NCI-H69 (cell line): ENCODE measurements around the gene AP1G1.
"Not testable (repeated sequence)": the region's sequence is repeated elsewhere in the genome, so short reads cannot be mapped to it uniquely, and the experiment has no call there.

Experiments
- DNase-seq: peaks from one replicate; lab custom pipeline; 2025; lab: John Stamatoyannopoulos, UW

Gene AP1G1

GRCh38 chr16:71807905-71808592, 585 bp downstream of the AP1G1 start:
- DNase-seq = peak; percentile 19

- DNase-seq = no peak
These were observed 5.3 kb downstream of the AP1G1 start for GRCh38 chr16:71803305-71803690.

- peak; percentile 8 for DNase-seq
These were observed 12.0 kb downstream of the AP1G1 start for GRCh38 chr16:71796501-71797097.

GRCh38 chr16:71794943-71795342, 13.7 kb downstream of the AP1G1 start:
- DNase-seq = no peak

- DNase-seq = no peak
These were observed 14.6 kb downstream of the AP1G1 start for GRCh38 chr16:71794018-71794417.

- DNase-seq = no peak
These were observed 16.5 kb downstream of the AP1G1 start for GRCh38 chr16:71792176-71792575.

GRCh38 chr16:71790329-71790728, 18.3 kb downstream of the AP1G1 start:
- not testable (repeated sequence) for DNase-seq

GRCh38 chr16:71789136-71789535, 19.5 kb downstream of the AP1G1 start:
- no peak for DNase-seq

- no peak for DNase-seq
These were observed 20.1 kb downstream of the AP1G1 start for GRCh38 chr16:71788578-71788977.

- DNase-seq = not testable (repeated sequence)
These were observed 23.5 kb downstream of the AP1G1 start for GRCh38 chr16:71785143-71785542.

- DNase-seq = no peak
These were observed 24.5 kb downstream of the AP1G1 start for GRCh38 chr16:71784093-71784492.

GRCh38 chr16:71781741-71782140, 26.9 kb downstream of the AP1G1 start:
- DNase-seq = no peak

- DNase-seq = no peak
These were observed 28.0 kb downstream of the AP1G1 start for GRCh38 chr16:71780521-71781089.

- DNase-seq = no peak
These were observed 29.9 kb downstream of the AP1G1 start for GRCh38 chr16:71778780-71779179.

GRCh38 chr16:71777329-71777728, 31.3 kb downstream of the AP1G1 start:
- DNase-seq = no peak

GRCh38 chr16:71775949-71776348, 32.7 kb downstream of the AP1G1 start:
- DNase-seq = no peak

GRCh38 chr16:71771571-71771970, 37.1 kb downstream of the AP1G1 start:
- no peak for DNase-seq

- no peak for DNase-seq
These were observed 39.4 kb downstream of the AP1G1 start for GRCh38 chr16:71769222-71769621.

- DNase-seq = no peak
These were observed 41.4 kb downstream of the AP1G1 start for GRCh38 chr16:71767060-71767900.

- DNase-seq = no peak
These were observed 46.4 kb downstream of the AP1G1 start for GRCh38 chr16:71762186-71762585.

- no peak for DNase-seq
These were observed 47.5 kb downstream of the AP1G1 start for GRCh38 chr16:71761097-71761496.

- DNase-seq = no peak
These were observed 50.3 kb downstream of the AP1G1 start for GRCh38 chr16:71758293-71758760.

- no peak for DNase-seq
These were observed 54.0 kb downstream of the AP1G1 start for GRCh38 chr16:71754652-71755051.
